Measurements from ENCODE around the gene S100A16.
A peak's percentile ranks its signal among the peaks of the same experiment; 100 is the strongest.

S100A16 gene

GRCh38 chr1:153629971-153630370 is 17.0 kb upstream of the S100A16 start:
- TF ChIP-seq CTCF (IDR thresholded peaks at IDR 0.05; ENCODE audit: low read depth, low read length), result no peak
- no peak for DNase-seq (ENCODE audit: extremely low read depth, low read depth)

GRCh38 chr1:153629343-153629665 is 16.4 kb upstream of the S100A16 start:
- DNase-seq (ENCODE audit: extremely low read depth, low read depth), result no peak
- no peak for TF ChIP-seq CTCF (IDR thresholded peaks at IDR 0.05; ENCODE audit: low read depth, low read length)

GRCh38 chr1:153628638-153629342 is 15.9 kb upstream of the S100A16 start:
- DNase-seq (ENCODE audit: extremely low read depth, low read depth), result no peak
- TF ChIP-seq CTCF (IDR thresholded peaks at IDR 0.05; ENCODE audit: low read depth, low read length), result no peak

GRCh38 chr1:153627715-153628626 is 15.0 kb upstream of the S100A16 start, which contains the start of gene S100A1:
Gene S100A1 (plus strand): TSS chr1:153628434. CDS start chr1:153630522, 2,088 bp downstream.
- TF ChIP-seq CTCF (IDR thresholded peaks at IDR 0.05; ENCODE audit: low read depth, low read length), result no peak
- DNase-seq (ENCODE audit: extremely low read depth, low read depth), result no peak

GRCh38 chr1:153626904-153627714 is 14.2 kb upstream of the S100A16 start, which contains the start of gene S100A13:
Gene S100A13 (minus strand): TSS chr1:153627505. CDS start chr1:153626472, 1,033 bp downstream.
- peak; percentile 86 for DNase-seq (ENCODE audit: extremely low read depth, low read depth)
- peak; percentile 73 for TF ChIP-seq CTCF (IDR thresholded peaks at IDR 0.05; ENCODE audit: low read depth, low read length)

GRCh38 chr1:153626477-153626903 is 13.6 kb upstream of the S100A16 start:
- DNase-seq (ENCODE audit: extremely low read depth, low read depth), result no peak
- TF ChIP-seq CTCF (IDR thresholded peaks at IDR 0.05; ENCODE audit: low read depth, low read length), result no peak
